ENCODE data around the gene METTL18. TPM values are rescaled to one million over a fixed set of nuclear protein-coding genes. Genes with fewer than 3 reads are reported as not detected.
A peak's percentile ranks its signal among the peaks of the same experiment; 100 is the strongest.

The METTL18 gene
- polyA plus RNA-seq (2011; rRNA removed) (1.4 and 3.6 TPM in 2 replicates), polyA minus RNA-seq (2011; rRNA and poly(A)+ RNA removed) (0.38 and 0.77 TPM in 2 replicates)

- peak; percentile 61 for TF ChIP-seq CTCF (IDR thresholded peaks at IDR 0.05; ENCODE audit: insufficient read depth, low read depth, low read length)
- ChIA-PET CTCF (interaction anchor here (3.4 kb wide), 1 partner anchor 15 kb away, joined by 13 read pairs; no protein-coding TSS in a partner anchor), POLR2A (no interaction called here)
- Histone ChIP-seq H3K36me3 (ENCODE audit: control insufficient read depth, insufficient read depth, low read length) (no peaks in the 10 kb centered on the region), H3K4me3 (ENCODE audit: low read depth, low read length) (peak within 1 kb of the TSS; percentile 78), H3K27me3 (ENCODE audit: control insufficient read depth, insufficient read depth, low read length) (no peaks in the 10 kb centered on the region)
- DNase-seq (ENCODE audit: low read depth): peak; percentile 72
These were observed at the start of gene METTL18 for GRCh38 chr1:169794530-169795416. Gene METTL18, minus strand, starts transcription at chr1:169794907. Its CDS starts 1,212 bp downstream, at chr1:169793695.

GRCh38 chr1:169838942-169839341, 44.2 kb upstream of the METTL18 start:
- TF ChIP-seq CTCF (IDR thresholded peaks at IDR 0.05; ENCODE audit: insufficient read depth, low read depth, low read length): no peak
- ChIA-PET POLR2A (no interaction called here), CTCF (interaction anchor here (0.9 kb wide), 1 partner anchor 29 kb away, joined by 4 read pairs; no protein-coding TSS in a partner anchor)
- Histone ChIP-seq H3K27me3 (ENCODE audit: control insufficient read depth, insufficient read depth, low read length) (no peaks in the 10 kb centered on the region), H3K36me3 (ENCODE audit: control insufficient read depth, insufficient read depth, low read length) (no peaks in the 10 kb centered on the region), H3K4me3 (ENCODE audit: low read depth, low read length) (no peak overlapping the region)
- no peak for DNase-seq (ENCODE audit: low read depth)

- no peak for DNase-seq (ENCODE audit: low read depth)
- H3K27me3 ChIP-seq (ENCODE audit: control insufficient read depth, insufficient read depth, low read length): no peaks in the 10 kb centered on the region
- CTCF ChIA-PET: interaction anchor here (1.6 kb wide), 1 partner anchor 27 kb away, joined by 6 read pairs; no protein-coding TSS in a partner anchor
- no peak for TF ChIP-seq CTCF (IDR thresholded peaks at IDR 0.05; ENCODE audit: insufficient read depth, low read depth, low read length)
- POLR2A ChIA-PET: no interaction called here
- 0 out of 2 replicates have a peak, but pooled peaks cover 1% of the 10 kb centered on the region for H3K36me3 ChIP-seq (ENCODE audit: control insufficient read depth, insufficient read depth, low read length)
- no peak overlapping the region for H3K4me3 ChIP-seq (ENCODE audit: low read depth, low read length)
These were observed 41.5 kb upstream of the METTL18 start for GRCh38 chr1:169836198-169836597.

GRCh38 chr1:169835647-169836046, 40.9 kb upstream of the METTL18 start:
- CTCF ChIA-PET: interaction anchor here (1.6 kb wide), 1 partner anchor 26 kb away, joined by 6 read pairs; no protein-coding TSS in a partner anchor
- DNase-seq (ENCODE audit: low read depth): no peak
- Histone ChIP-seq H3K27me3 (ENCODE audit: control insufficient read depth, insufficient read depth, low read length) (no peaks in the 10 kb centered on the region), H3K4me3 (ENCODE audit: low read depth, low read length) (no peak overlapping the region), H3K36me3 (ENCODE audit: control insufficient read depth, insufficient read depth, low read length) (0 out of 2 replicates have a peak, but pooled peaks cover 1% of the 10 kb centered on the region)
- POLR2A ChIA-PET: no interaction called here
- no peak for TF ChIP-seq CTCF (IDR thresholded peaks at IDR 0.05; ENCODE audit: insufficient read depth, low read depth, low read length)

GRCh38 chr1:169834869-169835268, 40.2 kb upstream of the METTL18 start:
- no peak for DNase-seq (ENCODE audit: low read depth)
- 0 out of 2 replicates have a peak, but pooled peaks cover 1% of the 10 kb centered on the region for H3K36me3 ChIP-seq (ENCODE audit: control insufficient read depth, insufficient read depth, low read length)
- ChIA-PET POLR2A (no interaction called here), CTCF (interaction anchor here (0.6 kb wide), 1 partner anchor 21 kb away, joined by 3 read pairs; no protein-coding TSS in a partner anchor)
- H3K27me3 ChIP-seq (ENCODE audit: control insufficient read depth, insufficient read depth, low read length): no peaks in the 10 kb centered on the region
- H3K4me3 ChIP-seq (ENCODE audit: low read depth, low read length): no peak overlapping the region
- TF ChIP-seq CTCF (IDR thresholded peaks at IDR 0.05; ENCODE audit: insufficient read depth, low read depth, low read length): no peak
